DOHH2 (cell line): ENCODE measurements around the gene OBSCN.

Experiments used
- H3F3A ChIP-seq: fragments of 200-600 bp; sonication (generic), shearing (Covaris generic); 2 replicates; pipeline ENCODE4 v1.6.0; 2016; ENCODE audit warnings: antibody characterized with exemption, mild to moderate bottlenecking; ENCODE audit not compliant: control insufficient read depth, insufficient read depth
- H3K27ac ChIP-seq: fragments of 200-600 bp; sonication (generic); 2 replicates; pipeline ENCODE4 v1.5.1; 2014; ENCODE audit warnings: low read depth, mild to moderate bottlenecking, low read length, moderate library complexity
- H3K27me3 ChIP-seq: fragments of 200-600 bp; sonication (generic); 2 replicates; pipeline ENCODE4 v1.6.1; 2014; ENCODE audit warnings: mild to moderate bottlenecking, low read length, mixed read lengths; ENCODE audit not compliant: control insufficient read depth
- H3K36me3 ChIP-seq: fragments of 200-600 bp; sonication (generic); 2 replicates; pipeline ENCODE4 v1.6.1; 2014; ENCODE audit warnings: mild to moderate bottlenecking, low read length, moderate library complexity, mixed read lengths; ENCODE audit not compliant: control insufficient read depth
- H3K4me1 ChIP-seq: fragments of 200-600 bp; sonication (generic); 2 replicates; pipeline ENCODE4 v1.6.1; 2014; ENCODE audit warnings: mild to moderate bottlenecking, low read length, mixed read lengths; ENCODE audit not compliant: control insufficient read depth
- H3K4me2 ChIP-seq: fragments of 200-600 bp; sonication (generic); 2 replicates; pipeline ENCODE4 v1.6.0; 2014; ENCODE audit warnings: mild to moderate bottlenecking, low read length, moderate library complexity
- H3K4me3 ChIP-seq: fragments of 200-600 bp; sonication (generic); 2 replicates; pipeline ENCODE4 v1.5.1; 2014; ENCODE audit warnings: mild to moderate bottlenecking, low read length, mixed read lengths
- H3K79me2 ChIP-seq: fragments of 200-600 bp; sonication (generic); 2 replicates; pipeline ENCODE4 v1.6.1; 2014; ENCODE audit warnings: mild to moderate bottlenecking, low read length, mixed read lengths; ENCODE audit not compliant: control insufficient read depth
- H3K9me2 ChIP-seq: fragments of 200-600 bp; sonication (generic); replicated peaks from 2 replicates; pipeline ENCODE4 v1.6.1; 2014; ENCODE audit warnings: mild to moderate bottlenecking, low read length, mixed read lengths; ENCODE audit not compliant: control insufficient read depth
- H3K9me3 ChIP-seq: fragments of 200-600 bp; sonication (generic); 2 replicates; pipeline ENCODE4 v1.6.1; 2014; ENCODE audit warnings: antibody characterized with exemption, low read length, mixed read lengths; ENCODE audit not compliant: control insufficient read depth, insufficient read depth
- H4K20me1 ChIP-seq: fragments of 200-600 bp; sonication (generic); 2 replicates; pipeline ENCODE4 v1.6.0; 2014; ENCODE audit warnings: low read depth, mild to moderate bottlenecking, antibody characterized with exemption, low read length, moderate library complexity; ENCODE audit not compliant: control insufficient read depth, insufficient read depth
- EZH2phosphoT487 ChIP-seq: fragments of 200-600 bp; sonication (generic); IDR thresholded peaks from 2 replicates; pipeline ENCODE4 v1.6.1; 2017; ENCODE audit warnings: borderline replicate concordance, mild to moderate bottlenecking, antibody characterized with exemption, low read length, moderate library complexity, mixed read lengths
- TF ChIP-seq, protein P1 (sequence below): fragments of 200-600 bp; sonication (generic); IDR thresholded peaks from one replicate; pipeline ENCODE4 v1.5.1; 2014; ENCODE audit warnings: antibody characterized with exemption, mild to moderate bottlenecking, low read depth, low read length; ENCODE audit not compliant: poor library complexity, severe bottlenecking

The OBSCN gene

DNA sequence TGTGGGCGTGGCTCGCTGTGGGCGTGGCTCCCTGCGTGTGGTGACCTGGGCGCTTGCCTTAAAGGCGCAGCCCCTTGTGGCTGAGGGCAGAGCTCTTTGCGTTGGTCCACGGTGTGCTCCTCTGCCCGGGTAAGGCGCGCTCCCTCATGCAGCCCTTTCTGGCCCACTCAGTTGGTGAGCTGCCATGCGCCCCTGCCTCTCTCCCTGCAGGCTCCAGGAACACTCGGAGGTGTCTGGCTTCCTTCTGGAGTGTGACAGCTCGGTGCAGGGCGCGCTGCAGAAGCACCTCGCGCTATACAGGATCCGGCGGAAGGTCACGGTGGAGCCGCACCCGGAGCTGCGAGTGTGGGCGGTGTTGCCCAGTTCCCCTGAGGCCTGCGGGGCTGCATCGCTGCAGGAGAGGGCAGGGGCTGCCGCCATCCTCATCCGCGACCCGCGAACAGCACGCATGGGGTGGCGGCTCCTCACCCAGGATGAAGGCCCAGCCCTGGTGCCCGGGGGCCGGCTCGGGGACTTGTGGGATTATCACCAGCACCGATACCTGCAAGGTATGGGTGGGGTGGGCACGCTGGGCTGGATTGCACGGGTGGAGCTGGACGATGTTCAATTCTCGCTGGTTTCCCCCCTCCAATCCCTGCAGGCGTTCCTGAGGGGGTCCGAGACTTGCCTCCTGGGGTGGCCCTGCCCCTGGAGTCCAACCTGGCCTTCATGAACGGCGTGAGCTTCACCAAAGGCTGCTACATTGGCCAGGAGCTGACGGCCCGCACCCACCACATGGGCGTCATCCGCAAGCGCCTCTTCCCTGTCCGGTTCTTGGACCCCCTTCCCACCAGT lies 33.1 kb upstream of the OBSCN start:
- Histone ChIP-seq H3K79me2 (peaks cover 22% of the 10 kb centered on the region), H3K4me2 (no peak overlapping the region), H3K4me1 (peaks cover 3% of the 10 kb centered on the region; the same call in 1 of the 2 replicates), H3F3A (no peaks in the 10 kb centered on the region), H3K36me3 (peaks cover 9% of the 10 kb centered on the region; the same call in 1 of the 2 replicates), H3K9me3 (peaks cover 5% of the 10 kb centered on the region; the same call in 1 of the 2 replicates), H3K27ac (no peak overlapping the region), H3K27me3 (no peaks in the 10 kb centered on the region), H3K4me3 (no peak overlapping the region), H3K9me2 (no peaks in the 10 kb centered on the region), H4K20me1 (no peaks in the 10 kb centered on the region)
- TF ChIP-seq, protein P1, sequence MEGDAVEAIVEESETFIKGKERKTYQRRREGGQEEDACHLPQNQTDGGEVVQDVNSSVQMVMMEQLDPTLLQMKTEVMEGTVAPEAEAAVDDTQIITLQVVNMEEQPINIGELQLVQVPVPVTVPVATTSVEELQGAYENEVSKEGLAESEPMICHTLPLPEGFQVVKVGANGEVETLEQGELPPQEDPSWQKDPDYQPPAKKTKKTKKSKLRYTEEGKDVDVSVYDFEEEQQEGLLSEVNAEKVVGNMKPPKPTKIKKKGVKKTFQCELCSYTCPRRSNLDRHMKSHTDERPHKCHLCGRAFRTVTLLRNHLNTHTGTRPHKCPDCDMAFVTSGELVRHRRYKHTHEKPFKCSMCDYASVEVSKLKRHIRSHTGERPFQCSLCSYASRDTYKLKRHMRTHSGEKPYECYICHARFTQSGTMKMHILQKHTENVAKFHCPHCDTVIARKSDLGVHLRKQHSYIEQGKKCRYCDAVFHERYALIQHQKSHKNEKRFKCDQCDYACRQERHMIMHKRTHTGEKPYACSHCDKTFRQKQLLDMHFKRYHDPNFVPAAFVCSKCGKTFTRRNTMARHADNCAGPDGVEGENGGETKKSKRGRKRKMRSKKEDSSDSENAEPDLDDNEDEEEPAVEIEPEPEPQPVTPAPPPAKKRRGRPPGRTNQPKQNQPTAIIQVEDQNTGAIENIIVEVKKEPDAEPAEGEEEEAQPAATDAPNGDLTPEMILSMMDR: no peak
- no peak for TF ChIP-seq EZH2phosphoT487

DNA sequence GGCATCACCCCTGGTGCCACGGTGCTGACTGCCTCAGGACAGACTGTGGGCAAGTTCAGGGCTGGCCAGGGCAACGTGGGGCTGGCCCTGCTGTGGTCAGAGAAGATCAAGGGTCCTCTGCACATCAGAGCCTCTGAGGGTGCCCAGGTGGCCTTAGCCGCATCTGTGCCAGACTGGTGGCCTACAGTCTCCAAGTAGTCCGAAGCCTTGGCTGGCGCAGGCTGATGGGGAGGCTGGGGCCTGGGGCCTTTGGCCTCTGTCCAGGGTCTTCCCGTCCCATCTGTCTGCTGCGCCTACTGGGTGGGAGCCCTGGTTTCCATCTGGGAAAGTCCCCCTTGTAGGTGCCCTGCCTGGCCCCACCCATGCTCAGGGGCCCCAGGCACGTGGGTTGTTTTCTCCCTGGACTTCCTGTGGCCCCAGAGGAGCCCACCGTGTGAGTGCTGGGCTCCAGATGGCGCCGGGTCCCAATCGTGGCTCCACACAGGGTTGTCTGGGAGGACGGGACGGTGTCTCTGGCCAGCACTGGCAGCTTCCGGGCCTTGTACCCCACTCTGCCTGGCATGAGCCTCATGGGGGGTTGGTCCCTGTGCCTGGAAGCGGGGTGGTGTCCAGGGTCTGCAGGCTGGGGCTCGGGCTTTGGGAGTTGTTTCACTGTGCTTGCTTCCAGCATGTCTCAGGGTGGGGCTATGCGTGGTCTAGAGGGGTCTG lies 32.4 kb upstream of the OBSCN start:
- no peaks in the 10 kb centered on the region for H3F3A ChIP-seq
- H4K20me1 ChIP-seq: no peaks in the 10 kb centered on the region
- H3K4me1 ChIP-seq: peaks cover 3% of the 10 kb centered on the region; the same call in 1 of the 2 replicates
- no peak overlapping the region for H3K4me3 ChIP-seq
- no peaks in the 10 kb centered on the region for H3K27me3 ChIP-seq
- no peak overlapping the region for H3K4me2 ChIP-seq
- TF ChIP-seq, protein P1: no peak
- TF ChIP-seq EZH2phosphoT487: no peak
- H3K9me3 ChIP-seq: peaks cover 5% of the 10 kb centered on the region; the same call in 1 of the 2 replicates
- peaks cover 9% of the 10 kb centered on the region; the same call in 1 of the 2 replicates for H3K36me3 ChIP-seq
- no peaks in the 10 kb centered on the region for H3K9me2 ChIP-seq
- peaks cover 22% of the 10 kb centered on the region for H3K79me2 ChIP-seq
- no peak overlapping the region for H3K27ac ChIP-seq

DNA sequence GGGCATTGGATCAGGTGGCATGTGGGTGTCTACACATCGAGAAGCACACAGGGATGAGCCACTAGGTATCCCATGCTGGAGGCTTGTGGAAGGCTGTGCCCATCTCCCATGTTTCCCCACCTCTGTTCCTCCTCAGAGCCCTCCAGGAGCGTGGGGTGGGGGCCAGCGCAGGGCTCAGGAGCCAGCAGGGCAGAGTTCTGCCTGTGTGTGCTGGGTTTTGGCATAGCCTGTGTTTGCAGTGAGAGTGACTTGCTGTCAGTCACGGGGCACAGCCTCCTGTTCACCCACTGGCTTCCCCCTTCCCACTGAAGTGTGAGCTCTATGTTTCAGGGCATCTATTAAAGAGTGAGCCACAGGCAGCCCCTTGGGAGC lies 31.8 kb upstream of the OBSCN start:
- Histone ChIP-seq H3F3A (no peaks in the 10 kb centered on the region), H4K20me1 (no peaks in the 10 kb centered on the region), H3K79me2 (peaks cover 22% of the 10 kb centered on the region), H3K36me3 (peaks cover 9% of the 10 kb centered on the region; the same call in 1 of the 2 replicates), H3K9me3 (peaks cover 5% of the 10 kb centered on the region; the same call in 1 of the 2 replicates), H3K9me2 (no peaks in the 10 kb centered on the region), H3K4me3 (no peak overlapping the region), H3K4me1 (peaks cover 3% of the 10 kb centered on the region; the same call in 1 of the 2 replicates), H3K4me2 (no peak overlapping the region), H3K27me3 (no peaks in the 10 kb centered on the region), H3K27ac (no peak overlapping the region)
- TF ChIP-seq, protein P1: no peak
- TF ChIP-seq EZH2phosphoT487: no peak
